OCI-LY3 (cell line): Measurements from ENCODE around the gene ZC3H4.

Source experiments
- H2AFZ ChIP-seq: fragments of 200-600, 300-600 bp; shearing (Covaris generic); 2 replicates; pipeline ENCODE4 v1.6.0; 2014; ENCODE audit warnings: antibody characterized with exemption, low read depth, low read length
- H3K27ac ChIP-seq: fragments of 200-600, 300-600 bp; sonication (generic); 2 replicates; pipeline ENCODE4 v1.5.1; 2014; ENCODE audit warnings: mild to moderate bottlenecking, low read length, moderate library complexity, mixed read lengths
- H3K27me3 ChIP-seq: fragments of 200-600, 300-600 bp; sonication (generic); 2 replicates; pipeline ENCODE4 v1.6.1; 2014; ENCODE audit warnings: low read depth, low read length, mixed read lengths
- H3K36me3 ChIP-seq: fragments of 200-600, 300-600 bp; sonication (generic); replicated peaks from 2 replicates; pipeline ENCODE3; 2014; ENCODE audit warnings: low read depth, low read length, mixed read lengths
- H3K4me1 ChIP-seq: fragments of 300-600, 200-600 bp; sonication (generic); 2 replicates; pipeline ENCODE4 v1.6.1; 2014; ENCODE audit warnings: low read length, mixed read lengths
- H3K4me2 ChIP-seq: fragments of 200-600, 300-600 bp; sonication (generic); 2 replicates; pipeline ENCODE4 v1.6.1; 2014; ENCODE audit warnings: low read length, mixed read lengths
- H3K4me3 ChIP-seq: fragments of 300-600, 200-600 bp; sonication (generic); 2 replicates; pipeline ENCODE4 v1.5.1; 2014; ENCODE audit warnings: antibody characterized with exemption, mild to moderate bottlenecking, low read length, moderate library complexity
- H3K79me2 ChIP-seq: fragments of 300-600, 200-600 bp; shearing (Covaris generic); 2 replicates; pipeline ENCODE4 v1.6.1; 2014; ENCODE audit warnings: mild to moderate bottlenecking, low read length, mixed read lengths
- H3K9ac ChIP-seq: fragments of 300-600, 200-600 bp; shearing (Covaris generic); 2 replicates; pipeline ENCODE4 v1.6.0; 2014; ENCODE audit warnings: mild to moderate bottlenecking, low read length, moderate library complexity
- H3K9me3 ChIP-seq: fragments of 200-600, 300-600 bp; shearing (Covaris generic); 2 replicates; pipeline ENCODE4 v1.6.1; 2014; ENCODE audit warnings: low read length, mixed read lengths; ENCODE audit not compliant: insufficient read depth
- H4K20me1 ChIP-seq: fragments of 200-600, 300-600 bp; sonication (generic); 2 replicates; pipeline ENCODE4 v1.6.1; 2016; ENCODE audit warnings: low read length, mixed read lengths; ENCODE audit not compliant: insufficient read depth
- EZH2phosphoT487 ChIP-seq: fragments of 200-600 bp; shearing (Covaris generic); IDR thresholded peaks from 2 replicates; pipeline ENCODE4 v1.6.1; 2018; ENCODE audit warnings: antibody characterized with exemption, mixed run types, low read depth
- TF ChIP-seq, protein P1 (sequence below): fragments of 200-600, 300-600 bp; sonication (generic); IDR thresholded peaks from 2 replicates; pipeline ENCODE4 v1.5.1; 2014; ENCODE audit warnings: antibody characterized with exemption, low read length, low read depth

ZC3H4 gene

DNA sequence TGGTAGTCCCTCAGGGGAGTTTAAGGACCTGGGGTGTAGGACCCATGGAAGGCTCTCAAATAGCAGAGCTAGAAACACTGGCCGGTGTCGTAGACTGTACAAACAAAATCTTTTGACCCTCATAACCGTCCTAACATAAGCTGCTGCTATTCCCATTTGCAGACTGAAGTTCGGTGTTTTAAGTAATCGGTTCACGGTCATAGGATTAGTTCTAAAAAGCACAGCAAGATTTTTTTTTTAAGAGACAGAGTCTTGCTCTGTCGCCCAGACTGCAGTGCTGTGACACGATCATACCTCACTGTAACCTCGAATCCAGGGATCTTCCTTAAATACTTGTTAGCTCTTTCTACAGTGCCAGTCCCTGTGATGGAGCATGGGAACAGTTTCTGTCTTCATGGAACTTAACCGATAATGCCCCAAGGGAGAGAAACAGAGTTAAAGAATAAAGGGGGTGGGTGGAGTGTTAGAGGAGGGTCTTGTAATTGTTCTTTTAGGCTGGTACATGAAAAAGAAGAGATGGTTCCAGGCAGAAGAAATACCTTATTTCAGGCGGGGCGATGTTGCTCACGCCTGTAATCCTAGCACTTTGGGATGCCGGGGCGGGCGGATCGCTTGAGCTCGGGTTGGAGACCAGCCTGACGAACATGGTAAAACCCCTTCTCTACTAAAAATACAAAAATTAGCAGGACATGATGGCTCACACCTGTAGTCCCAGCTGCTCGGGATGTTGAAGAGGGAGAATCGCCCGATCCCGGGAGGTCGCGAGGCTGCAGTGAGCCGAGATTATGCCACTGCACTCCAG is 475 bp upstream of the ZC3H4 start:
- Histone ChIP-seq H3K9ac (peak overlapping the region; percentile 100), H3K27me3 (peaks cover 6% of the 10 kb centered on the region), H3K9me3 (no peaks in the 10 kb centered on the region), H3K27ac (peak overlapping the region; percentile 92), H2AFZ (peak overlapping the region; percentile 16; the same call in 1 of the 2 replicates), H4K20me1 (no peaks in the 10 kb centered on the region), H3K4me1 (peaks cover 20% of the 10 kb centered on the region), H3K36me3 (peaks cover 25% of the 10 kb centered on the region), H3K4me3 (peak overlapping the region; percentile 89), H3K4me2 (peak overlapping the region; percentile 80), H3K79me2 (peaks cover 30% of the 10 kb centered on the region)
- no peak for TF ChIP-seq EZH2phosphoT487
- TF ChIP-seq, protein P1, sequence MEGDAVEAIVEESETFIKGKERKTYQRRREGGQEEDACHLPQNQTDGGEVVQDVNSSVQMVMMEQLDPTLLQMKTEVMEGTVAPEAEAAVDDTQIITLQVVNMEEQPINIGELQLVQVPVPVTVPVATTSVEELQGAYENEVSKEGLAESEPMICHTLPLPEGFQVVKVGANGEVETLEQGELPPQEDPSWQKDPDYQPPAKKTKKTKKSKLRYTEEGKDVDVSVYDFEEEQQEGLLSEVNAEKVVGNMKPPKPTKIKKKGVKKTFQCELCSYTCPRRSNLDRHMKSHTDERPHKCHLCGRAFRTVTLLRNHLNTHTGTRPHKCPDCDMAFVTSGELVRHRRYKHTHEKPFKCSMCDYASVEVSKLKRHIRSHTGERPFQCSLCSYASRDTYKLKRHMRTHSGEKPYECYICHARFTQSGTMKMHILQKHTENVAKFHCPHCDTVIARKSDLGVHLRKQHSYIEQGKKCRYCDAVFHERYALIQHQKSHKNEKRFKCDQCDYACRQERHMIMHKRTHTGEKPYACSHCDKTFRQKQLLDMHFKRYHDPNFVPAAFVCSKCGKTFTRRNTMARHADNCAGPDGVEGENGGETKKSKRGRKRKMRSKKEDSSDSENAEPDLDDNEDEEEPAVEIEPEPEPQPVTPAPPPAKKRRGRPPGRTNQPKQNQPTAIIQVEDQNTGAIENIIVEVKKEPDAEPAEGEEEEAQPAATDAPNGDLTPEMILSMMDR, result no peak

DNA sequence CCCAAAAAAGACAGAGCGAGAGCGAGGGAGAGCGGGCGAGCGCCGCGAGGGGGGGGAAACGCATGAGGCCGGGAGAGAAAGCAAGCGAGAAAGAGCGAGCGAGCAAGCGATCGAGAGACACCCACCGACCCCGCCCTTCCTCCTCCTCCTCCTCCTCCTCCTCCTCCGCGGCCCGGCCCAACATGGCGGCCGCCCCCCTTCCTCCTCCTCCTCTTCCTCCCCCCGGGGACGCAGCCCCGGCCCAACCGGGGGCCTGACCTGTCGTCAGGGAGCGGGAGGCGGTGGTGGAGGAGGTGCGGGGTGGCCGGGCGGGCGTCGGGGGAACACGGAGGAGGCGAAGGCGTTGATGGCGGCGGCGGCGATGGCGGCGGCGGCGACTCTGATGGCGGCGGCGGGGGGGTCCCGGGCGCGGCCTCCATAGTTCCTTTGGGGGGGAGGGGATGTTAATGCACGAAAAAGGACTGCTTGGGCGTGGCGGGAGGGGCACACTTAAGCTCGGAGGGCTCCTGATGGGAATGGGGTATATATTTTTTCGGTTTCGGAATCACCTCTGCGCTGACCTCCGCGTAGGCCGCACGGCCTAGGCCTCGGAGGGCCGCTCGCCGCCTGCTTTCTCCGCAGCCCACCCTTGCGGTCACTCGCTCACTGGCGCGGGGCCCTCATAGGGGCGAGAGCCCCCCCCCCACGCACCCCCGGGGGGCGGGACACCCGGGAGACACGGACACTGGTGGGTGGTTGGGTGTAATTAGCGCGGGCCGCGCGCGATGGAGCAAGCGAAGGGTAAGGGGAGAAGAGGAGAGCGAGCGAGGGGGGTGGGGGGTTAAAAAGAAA is 1.2 kb downstream of the ZC3H4 start:
- H3K27me3 ChIP-seq, result peaks cover 6% of the 10 kb centered on the region
- peak overlapping the region; percentile 89 for H3K4me3 ChIP-seq
- TF ChIP-seq, protein P1, result no peak
- no peak for TF ChIP-seq EZH2phosphoT487
- peak overlapping the region; percentile 92 for H3K27ac ChIP-seq
- no peaks in the 10 kb centered on the region for H3K9me3 ChIP-seq
- H4K20me1 ChIP-seq, result no peaks in the 10 kb centered on the region
- peaks cover 27% of the 10 kb centered on the region for H3K4me1 ChIP-seq
- peaks cover 37% of the 10 kb centered on the region for H3K36me3 ChIP-seq
- no peak overlapping the region for H2AFZ ChIP-seq
- peak overlapping the region; percentile 85 for H3K4me2 ChIP-seq
- H3K9ac ChIP-seq, result peak overlapping the region; percentile 100
- peaks cover 47% of the 10 kb centered on the region for H3K79me2 ChIP-seq

DNA sequence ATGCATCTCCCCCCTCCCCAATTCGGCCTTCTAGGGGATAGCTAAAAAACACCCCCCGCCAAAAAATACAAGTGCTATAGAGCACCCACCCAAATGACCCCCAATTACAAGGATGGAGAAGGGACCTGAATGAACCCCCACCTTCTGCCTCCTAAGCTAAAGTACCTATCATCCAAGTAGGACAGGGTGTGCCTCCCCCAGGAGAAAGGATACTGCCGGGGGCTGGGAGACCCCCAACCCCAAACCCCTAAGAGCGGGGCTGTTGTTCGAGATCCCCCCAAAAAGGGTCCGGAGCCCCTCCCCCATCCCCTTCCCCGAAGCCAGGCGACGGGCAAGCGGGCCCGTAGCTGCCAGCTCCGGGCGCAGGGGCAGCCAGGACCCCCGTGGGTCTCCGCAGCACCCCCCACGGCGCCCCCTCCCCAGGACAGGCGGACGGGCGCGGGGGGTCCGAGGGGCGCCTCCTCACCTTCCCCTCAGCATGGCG is 1.9 kb downstream of the ZC3H4 start:
- Histone ChIP-seq H2AFZ (no peak overlapping the region), H3K27me3 (peaks cover 4% of the 10 kb centered on the region), H3K4me3 (peak overlapping the region; percentile 89), H3K79me2 (peaks cover 54% of the 10 kb centered on the region), H3K9ac (peak overlapping the region; percentile 100), H3K27ac (peak overlapping the region; percentile 92), H3K4me1 (peaks cover 27% of the 10 kb centered on the region), H3K4me2 (peak overlapping the region; percentile 85), H4K20me1 (peaks cover under 1% of the 10 kb centered on the region; the same call in 1 of the 2 replicates), H3K9me3 (no peaks in the 10 kb centered on the region), H3K36me3 (peaks cover 43% of the 10 kb centered on the region)
- TF ChIP-seq, protein P1, result no peak
- no peak for TF ChIP-seq EZH2phosphoT487
